Endothelial cell of umbilical vein (primary cell): ENCODE results near the gene FARP2. TPM values are rescaled to one million over a fixed set of nuclear protein-coding genes. Genes with fewer than 3 reads are reported as not detected.

Source experiments
- BruUV-seq: library from RNA; stranded (reverse); fragments of 400-500 nt; replicated peaks from 2 replicates; lab custom pipeline; 2021; lab: Mats Ljungman, UMichigan
- CTCF ChIA-PET: fragments of 300-600, 350-600 bp; sonication (Branson Sonifier 250); formaldehyde crosslinking; loops from one replicate; lab custom pipeline; 2021; ENCODE audit warnings: antibody characterized with exemption, inconsistent platforms; lab: Charles Lee
- POLR2A ChIA-PET: fragments of 300-600, 350-600 bp; sonication (Branson Sonifier 250); formaldehyde crosslinking; loops from one replicate; lab custom pipeline; 2021; ENCODE audit warnings: antibody characterized with exemption, inconsistent platforms; lab: Charles Lee
- DNase-seq: peaks from one replicate; pipeline ENCODE4 v3.0.0-alpha.2; 2011; ENCODE audit warnings: low read depth, low spot score
- FAIRE-seq: peaks from 2 replicates; lab custom pipeline; 2011; peaks lifted over from hg19 to GRCh38; lab: Jason Lieb, UNC
- H2AFZ ChIP-seq: 2 replicates; pipeline ENCODE4 v1.6.0; 2012; ENCODE audit warnings: low read depth, low read length, control low read depth, inconsistent platforms
- H3K27ac ChIP-seq: 2 replicates; pipeline ENCODE4 v1.5.1; 2011; ENCODE audit warnings: low read depth, mild to moderate bottlenecking, control low read depth, low read length, moderate library complexity; ENCODE audit not compliant: insufficient read depth
- H3K27me3 ChIP-seq, 2 experiments: 2 replicates each; pipeline versions ENCODE4 v1.6.0 to v1.6.1; 2011; ENCODE audit warnings: low read length in 2 of 2, mixed read lengths in 1 of 2; ENCODE audit not compliant: control insufficient read depth in 2 of 2, insufficient read depth in 2 of 2
- H3K36me3 ChIP-seq, 2 experiments: 2 replicates in 1 of 2; 3 replicates in 1 of 2; pipeline ENCODE4 v1.5.1; 2011; ENCODE audit warnings: low read length in 2 of 2, mild to moderate bottlenecking in 1 of 2, moderate library complexity in 1 of 2; ENCODE audit not compliant: control insufficient read depth in 2 of 2, insufficient read depth in 2 of 2; ENCODE audit errors: extremely low read depth in 1 of 2
- H3K4me1 ChIP-seq: 3 replicates; pipeline ENCODE4 v1.5.1; 2011; ENCODE audit warnings: mild to moderate bottlenecking, low read length; ENCODE audit not compliant: control insufficient read depth, insufficient read depth; ENCODE audit errors: extremely low read depth
- H3K4me2 ChIP-seq: 2 replicates; pipeline ENCODE4 v1.6.1; 2011; ENCODE audit warnings: low read length, control low read depth, mixed read lengths; ENCODE audit not compliant: insufficient read depth
- H3K4me3 ChIP-seq, 3 experiments: fragments of 200-600 bp in 1 of 3; sonication (generic), shearing (Covaris generic) in 1 of 3; replicated peaks in 1 of 3; 2 replicates each; pipeline ENCODE4 v1.5.1; 2011 to 2016; ENCODE audit warnings: control low read depth in 3 of 3, low read length in 3 of 3, mild to moderate bottlenecking in 2 of 3, inconsistent platforms in 1 of 3, low read depth in 1 of 3, moderate library complexity in 1 of 3; ENCODE audit not compliant: insufficient read depth in 1 of 3
- H3K79me2 ChIP-seq: 2 replicates; pipeline ENCODE4 v1.6.0; 2012; ENCODE audit warnings: low read length, inconsistent platforms; ENCODE audit not compliant: control insufficient read depth, insufficient read depth
- H3K9ac ChIP-seq: replicated peaks from 2 replicates; pipeline ENCODE3; 2011; ENCODE audit warnings: low read length, control low read depth; ENCODE audit not compliant: insufficient read depth; ENCODE audit errors: extremely low read depth
- H3K9me1 ChIP-seq: replicated peaks from 3 replicates; pipeline ENCODE4 v1.6.0; 2011; ENCODE audit warnings: mild to moderate bottlenecking, low read length; ENCODE audit not compliant: control insufficient read depth, insufficient read depth; ENCODE audit errors: extremely low read depth
- H3K9me3 ChIP-seq: replicated peaks from 2 replicates; pipeline ENCODE4 v1.5.1; 2012; ENCODE audit warnings: low read length, inconsistent platforms; ENCODE audit not compliant: control insufficient read depth, insufficient read depth
- H4K20me1 ChIP-seq: replicated peaks from 2 replicates; pipeline ENCODE3; 2011; ENCODE audit warnings: mild to moderate bottlenecking, low read length; ENCODE audit not compliant: control insufficient read depth, insufficient read depth; ENCODE audit errors: extremely low read depth
- CTCF ChIP-seq, 2 donors: IDR thresholded peaks; 1 replicate in 1 of 2; 2 replicates in 1 of 2; pipeline ENCODE4 v1.5.1; 2011; ENCODE audit warnings: low read length in 2 of 2, mild to moderate bottlenecking in 2 of 2, moderate library complexity in 2 of 2, control low read depth in 1 of 2, inconsistent platforms in 1 of 2, low read depth in 1 of 2; ENCODE audit not compliant: insufficient read depth in 1 of 2; ENCODE audit errors: extremely low read depth in 1 of 2
- MAX ChIP-seq: IDR thresholded peaks from 2 replicates; pipeline ENCODE4 v1.6.1; 2011; ENCODE audit not compliant: insufficient read depth, insufficient read length
- POLR2AphosphoS5 ChIP-seq: IDR thresholded peaks from 2 replicates; pipeline ENCODE4 v1.6.1; 2012; ENCODE audit warnings: low read depth, mild to moderate bottlenecking, control low read depth, low read length, moderate library complexity; ENCODE audit not compliant: insufficient read depth
- dilution Hi-C: fragments of 300-500 bp; cut with MboI; formaldehyde crosslinking; loops from one replicate; pipeline ENCODE4 v1.15.0; 2019; ENCODE audit warnings: low sequenced_read_pairs; ENCODE audit not compliant: extremely low pct_ligation_motif_present
- intact Hi-C: fragments of 100-400 bp; cut with micrococcal nuclease; formaldehyde crosslinking; loops from one replicate; pipeline ENCODE4 v1.10.0; 2022
- polyA plus RNA-seq, 4 experiments: library from polyadenylated mRNA; depleted of rRNA in 3 of 4; stranded (reverse) in 3 of 4; unstranded in 1 of 4; fragments of >200 nt; gene quantifications; 2 replicates each; pipeline versions ENCODE4 v1.2.1 to v1.2.3, GENCODE V29; 2011 to 2012; ENCODE audit warnings: missing spikeins in 1 of 4
- total RNA-seq: library from RNA; stranded (reverse); gene quantifications from 2 replicates; pipeline ENCODE4 v1.2.3, GENCODE V29; 2021

The FARP2 gene
- total and polyA plus RNA-seq, 2 donors (not counting 3 experiments of a cell fraction or from before 2014, with no cell fraction given), result 15.3 to 45.3 TPM

GRCh38 chr2:241340631-241341163 is 15.4 kb upstream of the FARP2 start:
- BruUV-seq, result no TSS peak
- Histone ChIP-seq H4K20me1 (peaks cover 2% of the 10 kb centered on the region), H3K79me2 (peaks cover 11% of the 10 kb centered on the region), H3K9me1 (no peaks in the 10 kb centered on the region), H3K4me3 (no peak overlapping the region), H3K4me1 (no peaks in the 10 kb centered on the region), H3K27me3 (no peaks in the 10 kb centered on the region), H3K27ac (no peak overlapping the region), H3K4me2 (no peak overlapping the region), H2AFZ (no peak overlapping the region), H3K9me3 (no peaks in the 10 kb centered on the region), H3K9ac (no peak overlapping the region), H3K36me3 (peaks cover 41 to 42% of the 10 kb centered on the region in 2 experiments)
- dilution Hi-C loops, result no loop called here
- FAIRE-seq, result no peak
- ChIA-PET POLR2A (no interaction called here), CTCF (interaction anchor here (0.8 kb wide), 1 partner anchor 24 kb away, joined by 3 read pairs; no protein-coding TSS in a partner anchor)
- DNase-seq, result no peak
- intact Hi-C loops, result no loop called here
- TF ChIP-seq CTCF (IDR thresholded peaks at IDR 0.05; ENCODE audit: extremely low read depth in 1 of 2, insufficient read depth in 1 of 2, low read depth in 1 of 2, low read length in 2 of 2), result no peak
- TF ChIP-seq POLR2AphosphoS5, result no peak
- no peak for TF ChIP-seq MAX
